Measurements from ENCODE around the gene MGLL. TPM values are rescaled to one million over a fixed set of nuclear protein-coding genes. Genes with fewer than 3 reads are reported as not detected.

Gene MGLL
- total and polyA plus RNA-seq, 5 experiments from 2014 or later, result 0.34 to 0.77 (median 0.62) TPM; not detected in 2

DNA sequence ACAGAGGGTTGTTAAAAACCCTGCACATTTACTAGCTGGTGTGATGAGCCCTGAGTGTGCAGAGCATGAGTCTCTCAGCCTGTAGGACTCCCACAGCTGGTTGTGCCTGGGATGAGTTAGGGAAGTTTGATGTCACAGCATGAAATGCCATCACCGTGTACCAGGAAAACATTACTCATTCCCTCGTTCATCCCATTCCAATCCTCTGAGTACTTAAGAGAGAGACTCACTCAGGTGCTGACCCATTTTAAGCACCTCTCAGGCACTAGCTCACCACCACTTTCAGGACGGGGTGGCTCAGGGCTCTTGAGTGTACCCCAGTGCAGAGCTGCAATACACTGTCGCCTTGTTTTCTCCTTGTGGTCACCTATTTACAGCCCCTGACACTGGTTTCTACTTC is 18.7 kb downstream of the MGLL start:
- Mint-ChIP-seq H3K4me3 (no peak overlapping the region), H3K9me3 (no peaks in the 10 kb centered on the region), H3K27ac (peak overlapping the region in 1 of 10 donors; percentile 50), H3K4me1 (peaks cover 10 to 14% (median 13%) of the 10 kb centered on the region in 4 donors), H3K36me3 (no peaks in the 10 kb centered on the region), H3K27me3 (no peaks in the 10 kb centered on the region)
- ATAC-seq (no peak), DNase-seq (no peak)
- POLR2A ChIA-PET, result no interaction called here

DNA sequence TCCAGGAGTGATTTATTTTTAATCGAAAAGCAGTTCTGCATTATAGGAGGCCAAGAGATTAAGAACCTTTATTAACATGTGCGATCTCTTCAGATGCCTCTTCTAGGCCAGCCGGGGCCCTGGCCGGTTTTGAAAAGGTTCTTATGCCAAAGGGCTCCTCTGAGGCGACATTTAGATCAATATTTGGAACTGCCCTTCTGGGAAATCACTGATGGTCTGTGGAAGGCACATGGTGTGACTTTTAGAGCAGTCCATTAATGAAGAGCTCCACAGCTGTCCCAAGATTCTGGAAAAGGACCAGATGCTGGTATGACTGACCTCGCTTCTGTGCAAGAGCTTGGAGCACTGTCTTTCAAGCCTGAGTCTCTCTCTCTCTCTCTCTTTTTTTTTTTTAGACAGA is 19.7 kb downstream of the MGLL start:
- DNase-seq (no peak), ATAC-seq (no peak)
- Mint-ChIP-seq H3K4me1 (peaks cover 10 to 14% (median 13%) of the 10 kb centered on the region in 4 donors), H3K9me3 (no peaks in the 10 kb centered on the region), H3K27ac (no peak overlapping the region), H3K36me3 (no peaks in the 10 kb centered on the region), H3K27me3 (no peaks in the 10 kb centered on the region), H3K4me3 (no peak overlapping the region)
- POLR2A ChIA-PET, result no interaction called here

DNA sequence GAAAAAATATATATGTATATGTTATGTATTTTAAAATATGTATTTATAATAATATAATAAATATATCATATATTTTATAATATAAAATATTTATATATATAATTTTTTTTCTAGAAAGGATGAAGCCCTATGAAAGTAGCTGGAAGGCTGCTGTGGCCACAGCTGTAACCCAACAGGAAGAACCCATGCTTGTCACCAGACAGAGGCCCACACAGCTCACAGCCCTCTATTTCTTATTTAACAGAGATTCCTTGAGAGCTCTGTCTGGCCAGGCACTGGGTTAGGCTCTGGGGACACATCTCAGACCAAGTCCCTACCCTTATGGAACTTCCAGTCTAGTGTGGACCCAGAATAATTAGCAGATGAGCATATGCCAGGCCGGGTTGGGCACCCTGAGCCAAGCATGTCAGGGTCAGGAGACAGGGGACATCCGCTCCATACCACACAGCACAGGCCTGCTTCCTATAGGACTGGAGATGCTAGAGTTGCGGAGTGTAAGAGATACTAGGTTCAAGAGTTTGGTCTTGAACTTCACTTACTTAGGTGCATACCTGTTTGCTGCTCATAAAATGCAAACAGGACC is 20.5 kb downstream of the MGLL start:
- Mint-ChIP-seq H3K27me3 (no peaks in the 10 kb centered on the region), H3K4me3 (no peak overlapping the region), H3K27ac (no peak overlapping the region), H3K9me3 (no peaks in the 10 kb centered on the region), H3K36me3 (no peaks in the 10 kb centered on the region), H3K4me1 (peaks cover 10 to 14% (median 12%) of the 10 kb centered on the region in 4 donors)
- ATAC-seq, result no peak
- POLR2A ChIA-PET, result no interaction called here
- no peak for DNase-seq

DNA sequence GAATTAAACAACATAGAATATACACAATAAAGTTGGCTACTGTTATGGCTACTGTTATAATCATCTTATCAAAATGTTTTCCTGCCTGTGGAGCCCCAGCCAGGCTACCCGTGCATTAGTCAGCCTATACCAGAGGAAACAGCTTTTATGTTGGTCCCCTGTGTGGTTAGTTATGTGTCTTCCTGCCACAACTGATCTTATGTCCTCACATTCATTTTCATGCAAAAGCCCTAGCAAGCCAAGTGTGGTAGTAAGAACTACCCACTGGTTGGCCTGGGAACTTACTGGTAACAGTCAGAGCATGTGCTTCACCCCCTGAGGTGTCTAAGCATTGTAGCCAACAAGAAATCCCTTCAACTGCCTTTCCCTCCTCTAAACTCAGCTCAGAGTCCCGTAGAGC is 21.8 kb downstream of the MGLL start:
- no peaks in the 10 kb centered on the region for H3K27me3 Mint-ChIP-seq
- POLR2A ChIA-PET, result no interaction called here

DNA sequence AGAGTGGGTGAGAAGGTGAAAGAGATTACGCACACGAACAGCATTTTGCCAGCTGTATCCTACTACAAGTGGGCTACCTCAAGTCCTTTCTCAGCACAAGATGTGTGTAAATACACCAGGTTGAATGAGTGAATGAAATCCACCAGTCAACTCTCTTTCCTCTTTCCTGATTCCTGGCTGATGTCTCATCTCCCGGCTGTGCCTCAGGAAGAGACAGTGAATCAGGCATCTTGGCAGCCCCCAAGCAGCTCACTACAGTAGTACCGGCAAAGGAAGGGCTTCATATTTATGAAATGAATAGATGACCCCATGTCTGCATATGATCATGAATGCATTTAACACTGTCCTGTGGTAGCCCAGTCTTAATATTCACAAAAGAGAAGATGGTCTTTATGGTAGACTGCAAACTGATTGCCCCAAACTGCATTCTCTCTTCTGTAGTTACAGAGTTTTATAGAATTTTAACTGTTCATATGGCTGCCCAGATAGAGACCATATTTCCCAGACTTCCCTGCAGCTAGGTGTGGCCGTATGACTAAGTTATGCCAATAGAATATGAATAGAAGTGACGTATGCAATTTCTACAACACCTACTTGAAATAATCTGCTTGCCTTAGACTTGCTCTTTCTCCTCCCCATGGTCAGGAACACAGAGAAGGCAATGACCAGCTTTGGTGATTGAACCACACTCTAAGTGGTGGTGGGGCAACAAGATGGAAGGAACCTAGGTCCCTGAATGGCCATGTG is 22.7 kb downstream of the MGLL start:
- peaks cover 10 to 14% (median 12%) of the 10 kb centered on the region in 4 donors for H3K4me1 Mint-ChIP-seq
- H3K9me3 Mint-ChIP-seq, result peaks cover 0 to 4% (median 0%) of the 10 kb centered on the region in 9 donors
- POLR2A ChIA-PET, result no interaction called here
- no peaks in the 10 kb centered on the region for H3K27me3 Mint-ChIP-seq
- no peak overlapping the region for H3K27ac Mint-ChIP-seq
- H3K4me3 Mint-ChIP-seq, result no peak overlapping the region
- H3K36me3 Mint-ChIP-seq, result no peaks in the 10 kb centered on the region
- ATAC-seq (no peak), DNase-seq (no peak)

More for the DNA sequence above, 21.8 kb downstream of the MGLL start:
- Mint-ChIP-seq H3K36me3 (no peaks in the 10 kb centered on the region), H3K27ac (peak overlapping the region in 6 of 10 donors; percentile 9 to 80 (median 58)), H3K9me3 (no peaks in the 10 kb centered on the region), H3K4me1 (peaks cover 10 to 14% (median 12%) of the 10 kb centered on the region in 4 donors), H3K4me3 (peak overlapping the region in 3 of 10 donors; percentile 24 to 26 (median 26))
- no peak for DNase-seq
- peak; percentile 37 to 65 for ATAC-seq

DNA sequence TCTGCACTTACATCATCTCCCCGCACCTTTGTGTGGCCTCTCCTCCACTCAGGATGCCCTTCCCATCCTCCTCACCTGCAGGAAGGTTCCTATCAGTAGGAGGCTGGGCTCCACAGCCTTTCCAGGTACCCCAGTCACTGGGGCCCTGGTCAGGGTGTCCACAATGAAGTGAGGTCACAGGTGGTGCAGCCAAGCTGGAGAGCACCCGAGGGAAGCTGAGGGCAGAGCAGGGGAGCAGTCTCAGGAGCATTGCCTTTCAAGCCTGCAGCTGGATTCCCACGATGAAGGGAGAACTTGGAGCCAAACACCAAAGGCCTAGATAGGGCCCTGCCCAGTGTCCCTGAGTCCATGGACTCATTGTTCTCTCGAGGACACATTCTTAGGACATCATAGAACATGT is 23.6 kb downstream of the MGLL start:
- DNase-seq, result no peak
- no peak for ATAC-seq
- H3K27me3 Mint-ChIP-seq, result no peaks in the 10 kb centered on the region
- POLR2A ChIA-PET, result no interaction called here
- H3K36me3 Mint-ChIP-seq, result no peaks in the 10 kb centered on the region
- peaks cover 0 to 4% (median 0%) of the 10 kb centered on the region in 9 donors for H3K9me3 Mint-ChIP-seq
- H3K4me1 Mint-ChIP-seq, result peaks cover 10 to 14% (median 12%) of the 10 kb centered on the region in 4 donors
- no peak overlapping the region for H3K4me3 Mint-ChIP-seq
- H3K27ac Mint-ChIP-seq, result peak overlapping the region in 1 of 10 donors; percentile 10

DNA sequence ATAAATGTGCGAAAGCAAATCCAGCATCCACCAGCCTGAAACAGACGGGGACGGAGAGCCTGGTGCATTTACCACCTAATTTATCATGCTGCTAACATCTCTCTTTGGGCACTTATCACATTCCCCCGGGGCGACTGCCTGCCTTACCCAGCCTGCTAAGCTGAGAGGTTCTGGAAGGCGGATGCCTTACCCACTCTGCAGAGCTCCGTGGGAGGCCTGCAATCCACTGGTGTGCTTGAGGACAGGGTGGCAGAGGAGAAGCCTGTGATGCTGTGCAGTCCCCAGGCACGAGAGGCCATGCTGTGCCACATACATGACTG is 25.5 kb downstream of the MGLL start:
- DNase-seq, result no peak
- Mint-ChIP-seq H3K27me3 (no peaks in the 10 kb centered on the region), H3K9me3 (peaks cover 0 to 4% (median 0%) of the 10 kb centered on the region in 9 donors), H3K4me3 (no peak overlapping the region), H3K27ac (no peak overlapping the region), H3K4me1 (peaks cover 10 to 15% (median 12%) of the 10 kb centered on the region in 4 donors), H3K36me3 (no peaks in the 10 kb centered on the region)
- POLR2A ChIA-PET, result no interaction called here
- ATAC-seq, result no peak

DNA sequence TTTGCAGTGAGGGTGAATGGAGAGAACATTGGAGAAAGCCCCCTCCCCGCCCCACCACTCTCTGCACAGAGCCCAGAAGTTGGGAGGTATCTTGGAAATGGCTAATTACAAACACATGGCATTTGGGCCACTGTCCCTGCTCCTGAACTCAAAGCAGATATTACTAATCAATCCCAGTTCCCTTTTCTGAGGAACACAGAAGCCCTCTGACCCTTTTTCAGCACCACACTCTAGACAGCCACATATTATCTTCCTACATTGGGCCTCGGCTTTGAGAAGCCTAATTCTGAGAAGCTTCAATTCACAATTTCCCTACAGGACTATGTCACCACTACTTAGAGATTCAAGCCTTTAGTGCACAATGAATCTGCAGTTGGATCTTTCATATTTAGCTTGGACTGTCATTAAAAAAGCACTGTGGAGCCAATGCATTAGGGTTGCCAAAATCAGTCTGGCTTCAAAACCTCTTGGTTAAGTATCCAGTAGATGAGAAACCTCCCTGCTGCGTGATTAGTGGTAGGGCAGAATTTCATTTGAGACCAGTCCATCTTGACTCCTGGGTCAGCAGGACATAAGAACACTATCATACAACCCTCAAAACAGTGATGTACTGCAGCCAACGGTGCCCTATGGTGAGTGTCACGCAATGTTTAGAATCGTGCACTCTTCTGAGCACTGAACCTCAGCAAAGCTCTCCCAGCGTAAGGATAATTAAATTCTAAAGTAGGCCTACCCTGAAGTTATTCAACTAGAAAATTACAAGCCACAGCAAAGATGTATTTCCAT is 26.1 kb downstream of the MGLL start:
- Mint-ChIP-seq H3K36me3 (no peaks in the 10 kb centered on the region), H3K9me3 (peaks cover 0 to 4% (median 0%) of the 10 kb centered on the region in 9 donors), H3K4me1 (peaks cover 11 to 20% (median 15%) of the 10 kb centered on the region in 4 donors), H3K27me3 (peaks cover 0 to under 1% (median 0%) of the 10 kb centered on the region in 5 donors), H3K27ac (no peak overlapping the region), H3K4me3 (no peak overlapping the region)
- DNase-seq (no peak), ATAC-seq (no peak)
- POLR2A ChIA-PET, result no interaction called here

DNA sequence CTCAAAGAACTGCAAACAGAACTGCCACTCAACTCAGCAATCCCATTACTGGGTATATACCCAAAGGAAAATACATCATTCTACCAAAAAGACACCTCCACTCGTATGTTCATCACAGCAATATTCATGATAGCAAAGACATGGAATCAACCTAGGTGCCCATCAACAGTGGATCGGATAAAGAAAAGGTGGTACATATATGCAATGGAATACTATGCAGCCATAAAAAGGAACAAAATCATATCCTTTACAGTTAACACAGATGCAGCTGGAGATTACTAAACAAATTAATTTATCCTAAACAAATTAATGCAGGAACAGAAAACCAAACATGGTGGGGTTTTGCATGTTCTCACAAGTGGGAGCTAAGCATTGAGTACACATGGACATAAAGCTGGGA is 27.3 kb downstream of the MGLL start:
- H3K4me3 Mint-ChIP-seq, result no peak overlapping the region
- ATAC-seq (no peak), DNase-seq (no peak)
- H3K27ac Mint-ChIP-seq, result no peak overlapping the region
- POLR2A ChIA-PET, result no interaction called here
- H3K4me1 Mint-ChIP-seq, result peaks cover 6 to 17% (median 11%) of the 10 kb centered on the region in 4 donors
- no peaks in the 10 kb centered on the region for H3K36me3 Mint-ChIP-seq
- peaks cover 0 to 4% (median 0%) of the 10 kb centered on the region in 9 donors for H3K9me3 Mint-ChIP-seq
- peaks cover 0 to 2% (median 0%) of the 10 kb centered on the region in 5 donors for H3K27me3 Mint-ChIP-seq

DNA sequence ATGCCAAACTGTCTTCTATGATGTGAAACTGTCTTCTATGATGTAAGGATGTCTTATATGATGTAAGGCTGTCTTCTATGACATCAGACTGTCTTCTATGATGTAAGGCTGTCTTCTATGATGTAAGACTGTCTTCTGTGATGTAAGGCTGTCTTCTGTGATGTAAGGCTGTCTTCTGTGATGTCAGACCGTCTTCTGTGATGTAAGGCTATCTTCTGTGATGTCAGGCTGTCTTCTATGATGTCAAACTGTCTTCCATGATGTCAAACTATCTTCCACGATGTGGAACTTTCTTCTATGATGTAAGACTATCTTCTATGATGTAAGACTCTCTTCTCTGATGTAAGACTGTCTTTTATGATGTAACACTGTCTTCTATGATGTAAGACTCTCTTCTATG is 27.9 kb downstream of the MGLL start:
- H3K4me1 Mint-ChIP-seq, result peaks cover 6 to 16% (median 9%) of the 10 kb centered on the region in 4 donors
- no peak for DNase-seq
- POLR2A ChIA-PET, result no interaction called here

DNA sequence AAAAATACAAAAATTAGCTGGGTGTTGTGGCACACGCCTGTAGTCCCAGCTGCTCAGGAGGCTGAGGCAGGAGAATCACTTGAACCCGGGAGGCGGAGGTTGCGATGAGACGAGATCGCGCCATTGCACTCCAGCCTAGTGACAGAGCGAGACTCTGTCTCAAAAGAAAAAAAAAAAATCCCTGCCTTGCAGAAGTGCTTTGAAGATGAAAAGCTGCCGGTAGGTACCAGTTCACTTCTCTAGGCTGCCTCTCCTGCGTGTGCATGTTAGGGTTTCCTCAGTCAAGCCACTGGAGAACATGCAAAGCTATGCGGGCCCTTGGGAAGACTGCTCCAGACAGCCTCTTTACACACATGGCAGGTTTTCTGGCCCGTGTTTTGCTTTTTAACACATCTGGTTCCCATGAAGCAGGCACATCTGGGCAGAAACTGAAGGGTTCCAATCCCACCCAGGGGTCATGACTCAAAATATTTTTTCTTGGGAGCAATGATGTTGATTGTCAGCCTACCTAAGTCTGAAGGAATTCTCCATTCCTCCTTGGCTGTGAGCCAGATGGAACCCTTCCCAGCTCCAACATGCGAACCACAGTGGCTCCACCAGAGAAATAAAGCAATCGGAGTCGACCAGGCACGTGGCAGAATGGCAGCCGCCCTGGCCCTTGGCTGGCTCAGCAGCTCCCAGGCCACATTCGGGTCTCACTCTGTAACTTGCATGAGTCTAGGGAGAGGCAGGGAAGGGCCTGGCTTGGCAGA is 29.6 kb downstream of the MGLL start:
- Mint-ChIP-seq H3K4me1 (peaks cover 6 to 16% (median 7%) of the 10 kb centered on the region in 4 donors), H3K27ac (no peak overlapping the region), H3K4me3 (no peak overlapping the region), H3K9me3 (peaks cover 0 to 4% (median 0%) of the 10 kb centered on the region in 9 donors), H3K27me3 (peaks cover 0 to 2% (median 0%) of the 10 kb centered on the region in 5 donors), H3K36me3 (no peaks in the 10 kb centered on the region)
- no peak for ATAC-seq
- no peak for DNase-seq
- POLR2A ChIA-PET, result no interaction called here

More for the DNA sequence above, 27.9 kb downstream of the MGLL start:
- H3K9me3 Mint-ChIP-seq, result peaks cover 0 to 4% (median 0%) of the 10 kb centered on the region in 9 donors
- H3K27ac Mint-ChIP-seq, result no peak overlapping the region
- H3K4me3 Mint-ChIP-seq, result no peak overlapping the region
- no peak for ATAC-seq
- peaks cover 0 to 2% (median 0%) of the 10 kb centered on the region in 5 donors for H3K27me3 Mint-ChIP-seq
- H3K36me3 Mint-ChIP-seq, result no peaks in the 10 kb centered on the region

DNA sequence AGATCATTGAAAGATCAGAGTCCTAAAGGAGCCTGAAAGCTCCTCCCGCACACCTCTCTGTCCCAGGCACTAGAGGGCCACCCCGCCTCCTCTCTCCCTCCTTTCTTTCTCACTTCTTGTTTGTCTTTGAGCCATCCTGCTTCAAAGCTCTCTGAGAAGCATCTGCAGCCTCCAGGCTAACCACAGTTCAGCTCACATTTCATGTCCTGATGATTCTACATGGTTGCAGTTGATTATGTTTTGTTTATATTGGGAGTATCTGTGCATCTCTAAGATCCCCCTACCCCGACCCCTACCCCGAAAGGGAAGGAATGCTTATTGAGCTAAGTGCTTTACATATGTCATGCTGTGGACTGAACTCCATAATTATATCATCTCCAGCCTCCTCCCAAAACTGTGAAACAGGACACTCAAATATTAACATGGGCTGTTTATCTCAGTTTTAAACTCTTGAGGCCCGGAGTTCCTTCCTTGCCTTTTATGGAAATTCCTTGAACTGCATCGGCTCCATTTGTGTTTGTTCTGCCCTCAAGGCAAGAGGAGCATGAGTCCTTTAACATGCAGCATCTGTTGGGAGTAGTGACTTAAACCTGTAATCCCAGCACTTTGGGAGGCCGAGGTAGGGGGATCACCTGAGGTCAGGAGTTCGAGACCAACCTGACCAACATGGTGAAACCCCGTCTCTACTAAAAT is 30.9 kb downstream of the MGLL start:
- Mint-ChIP-seq H3K36me3 (no peaks in the 10 kb centered on the region), H3K9me3 (peaks cover 0 to 4% (median 0%) of the 10 kb centered on the region in 9 donors), H3K27me3 (peaks cover 0 to 2% (median 0%) of the 10 kb centered on the region in 5 donors), H3K4me1 (peaks cover 6 to 16% (median 7%) of the 10 kb centered on the region in 4 donors), H3K4me3 (no peak overlapping the region), H3K27ac (peak overlapping the region in 4 of 10 donors; percentile 53 to 63 (median 55))
- POLR2A ChIA-PET, result no interaction called here
- DNase-seq (peak in 5 of 10 donors; percentile 3 to 17 (median 11)), ATAC-seq (peak; percentile 80 to 89)
